Stimulated activated CD4-positive, alpha-beta T cell treated with anti-CD3 and anti-CD28 coated beads, Interleukin-15, amount 100 ng/mL, for 48 hours (primary cell): ENCODE data around the gene ZNF628.
A peak's percentile ranks its signal among the peaks of the same experiment; 100 is the strongest.

ENCODE experiments used
- DNase-seq, 2 donors: peaks; one replicate each; pipeline ENCODE4 v3.0.0-alpha.2; 2020; ENCODE audit warnings: low read depth in 2 of 2

Gene ZNF628

DNA sequence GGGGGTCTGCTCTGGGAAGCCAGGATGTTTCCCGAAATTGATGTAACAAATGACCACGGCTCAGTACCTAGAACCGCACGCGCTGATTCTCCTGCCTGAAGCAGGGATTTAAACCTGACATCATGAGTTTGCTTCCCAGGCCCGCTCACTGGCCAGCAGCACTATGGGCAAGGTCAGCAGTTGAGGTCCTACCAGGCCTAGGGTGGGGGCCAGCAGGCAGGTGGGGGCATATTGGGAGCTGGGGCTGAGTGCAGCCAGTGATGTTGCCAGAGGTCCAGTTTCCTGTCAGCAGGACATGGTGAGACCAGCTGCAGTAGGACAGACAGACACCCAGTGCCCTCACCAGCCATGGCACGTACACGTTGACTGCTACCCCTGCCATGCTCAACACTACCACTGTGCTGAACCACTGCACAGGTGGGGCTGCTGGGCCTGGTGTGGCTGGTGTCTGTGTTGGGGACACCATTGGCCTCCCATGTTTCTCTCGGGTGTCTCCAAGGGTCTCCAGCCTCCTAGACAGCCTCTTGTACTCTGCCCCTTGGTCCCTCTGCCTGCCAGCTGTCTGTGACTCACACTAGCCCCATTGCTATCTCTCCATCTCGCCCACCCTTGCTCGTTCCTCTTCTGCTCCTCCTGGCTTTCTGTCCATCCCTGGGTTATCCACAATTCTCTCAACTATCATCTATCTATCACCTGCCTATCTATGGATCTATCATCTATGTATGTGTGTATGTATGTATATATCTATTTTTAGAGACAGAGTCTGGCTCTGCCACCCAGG lies 10.8 kb upstream of the ZNF628 start:
- no peak for DNase-seq

DNA sequence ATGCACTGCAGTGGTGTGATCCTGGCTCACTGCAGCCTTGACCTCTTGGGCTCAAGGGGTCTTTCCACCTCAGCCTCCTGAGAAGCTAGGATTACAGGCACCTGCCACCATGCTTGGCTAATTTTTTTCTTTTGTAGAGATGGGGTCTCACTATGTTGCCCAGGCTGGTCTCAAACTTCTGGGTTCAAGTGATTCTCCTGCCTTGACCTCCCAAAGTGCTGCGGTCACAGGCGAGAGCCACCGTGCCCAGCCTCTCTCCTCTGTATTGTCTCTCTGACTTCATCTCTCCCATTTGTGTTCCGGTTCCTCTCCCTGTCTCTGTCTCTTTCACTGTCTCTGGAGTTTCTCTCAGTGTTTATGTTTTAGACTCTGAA lies 10.2 kb upstream of the ZNF628 start:
- DNase-seq, result no peak

DNA sequence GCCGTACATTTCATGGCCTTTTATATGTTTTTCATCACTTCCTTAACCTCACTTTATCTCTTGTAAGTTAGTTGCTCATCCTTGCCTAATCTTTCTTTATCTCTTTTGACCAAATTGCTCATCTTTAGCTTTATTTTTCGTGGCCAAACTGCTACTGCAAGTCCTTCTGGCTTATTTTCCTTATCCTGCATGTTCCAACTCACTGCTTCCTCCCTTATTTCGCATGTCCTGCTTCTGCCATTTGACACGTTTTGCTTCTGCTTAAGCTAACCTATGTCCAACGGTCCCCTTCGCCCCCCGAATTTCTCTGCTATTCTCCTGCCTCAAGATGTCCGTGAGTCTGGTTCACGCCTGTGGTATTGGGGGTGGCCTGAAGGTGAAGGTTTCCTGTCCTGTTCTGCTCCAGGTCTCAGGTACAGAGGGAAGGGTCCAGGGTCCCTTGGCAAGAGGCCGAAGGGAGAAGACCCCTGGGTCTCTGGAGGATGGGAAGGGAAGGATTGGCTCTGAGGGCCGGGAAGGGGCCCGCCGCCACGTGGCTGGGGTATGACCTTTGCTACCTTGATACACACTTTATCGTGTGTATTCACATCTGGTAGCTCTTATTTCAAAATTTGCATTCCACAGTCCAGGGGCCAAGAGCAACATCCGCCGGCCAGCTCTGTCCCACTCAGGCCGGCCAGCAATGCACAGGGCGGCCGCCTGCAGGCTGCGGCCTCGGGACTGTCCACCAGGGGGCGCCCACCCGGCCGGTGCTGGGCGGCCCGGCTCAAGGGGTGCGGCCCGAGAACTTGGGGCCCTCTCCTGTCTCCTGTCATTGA lies 9.0 kb upstream of the ZNF628 start:
- DNase-seq, result peak in 1 of 2 donors; percentile 62

DNA sequence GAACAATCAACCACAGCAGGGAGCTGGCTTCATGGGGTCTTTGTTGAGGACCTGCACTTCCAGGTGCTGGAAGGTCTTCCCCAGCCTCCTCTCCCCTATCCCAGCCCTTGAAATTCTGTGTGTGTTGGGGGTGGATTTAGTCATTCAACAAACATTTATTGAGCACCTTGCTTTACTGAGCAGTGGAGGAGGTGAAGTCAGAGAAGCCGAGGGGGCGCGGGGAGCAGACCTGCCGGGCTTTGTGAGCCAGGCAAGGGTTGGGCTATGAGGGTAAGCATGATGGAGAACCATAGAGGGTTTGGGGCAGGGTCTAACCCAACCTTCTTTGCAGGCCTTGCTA lies 8.4 kb upstream of the ZNF628 start:
- DNase-seq, result no peak

DNA sequence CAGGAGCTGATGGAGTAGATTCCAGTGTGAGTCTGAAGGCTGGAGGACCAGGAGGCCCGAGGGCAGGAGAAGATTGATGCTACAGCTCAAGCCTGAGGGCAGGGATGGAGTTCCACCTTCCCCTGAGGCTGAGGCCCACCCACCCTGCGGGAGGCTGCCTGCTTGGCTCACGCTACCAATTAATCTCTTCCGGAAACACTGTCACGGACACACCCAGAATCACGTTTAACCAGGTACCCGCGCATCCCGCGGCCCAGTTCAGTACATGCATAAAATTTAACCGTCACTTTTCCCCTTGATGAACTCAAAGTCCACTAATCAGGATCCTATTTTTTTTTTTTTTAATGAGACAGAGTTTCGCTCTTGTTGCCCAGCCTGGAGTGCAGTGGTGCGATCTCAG lies 5.2 kb upstream of the ZNF628 start:
- DNase-seq, result no peak

DNA sequence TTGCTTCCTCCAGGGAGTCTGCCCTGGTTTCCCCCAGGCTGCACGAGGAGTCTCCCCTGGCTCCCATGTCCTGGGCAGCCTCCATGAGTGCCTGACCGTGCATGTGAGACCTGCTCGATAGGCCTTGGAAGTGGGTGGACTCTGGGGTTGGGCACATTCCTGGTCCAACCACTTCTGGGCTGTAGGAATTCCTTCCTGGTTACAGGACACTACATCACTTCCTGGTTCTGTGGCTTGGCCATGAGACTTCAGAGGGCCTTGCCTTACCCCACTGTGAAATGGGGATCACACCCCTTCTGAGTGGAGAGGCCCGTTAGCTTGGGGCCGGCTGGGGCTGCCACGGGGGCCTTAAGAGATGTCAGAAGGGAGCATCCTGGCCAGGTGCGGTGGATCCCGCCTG lies 4.0 kb upstream of the ZNF628 start:
- DNase-seq, result no peak

DNA sequence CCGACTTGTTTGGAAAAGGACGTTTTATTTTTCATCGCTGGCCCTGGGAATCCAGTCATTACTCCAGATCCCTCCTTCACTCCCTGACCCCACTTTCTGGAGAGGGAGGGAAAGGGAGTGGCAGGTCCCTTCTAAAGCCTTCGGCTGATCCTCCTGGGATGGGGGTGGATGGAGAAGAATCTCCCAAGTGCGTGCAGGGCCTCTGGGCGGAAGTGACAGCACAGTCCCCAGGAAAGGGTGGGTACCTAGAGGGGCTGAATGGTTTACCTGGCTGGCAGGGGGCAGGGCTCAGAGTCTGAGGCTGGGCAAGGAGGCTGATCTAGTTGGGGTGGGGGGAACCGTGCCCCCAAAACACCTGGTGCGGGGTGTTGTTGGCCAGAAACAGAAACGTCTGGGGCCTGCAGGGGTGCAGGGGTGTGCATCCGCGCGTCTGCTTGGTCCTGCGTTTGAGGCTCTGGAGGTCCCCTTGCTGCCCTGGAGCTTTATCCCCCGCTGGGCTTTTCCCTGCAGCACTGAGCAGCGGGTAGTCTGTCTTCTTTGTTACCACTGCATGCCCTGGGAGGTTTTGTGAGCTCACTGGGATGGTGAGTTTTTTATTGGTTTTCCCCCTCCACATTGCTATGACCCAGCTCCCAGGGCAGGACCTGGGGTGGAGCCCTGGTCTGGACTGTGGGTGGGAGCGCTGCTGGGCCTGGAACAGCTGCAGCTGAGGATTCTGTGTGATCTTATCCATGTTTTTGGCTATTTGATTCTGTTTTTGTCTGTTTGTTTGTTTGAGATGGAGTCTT lies 3.0 kb upstream of the ZNF628 start:
- DNase-seq, result no peak

DNA sequence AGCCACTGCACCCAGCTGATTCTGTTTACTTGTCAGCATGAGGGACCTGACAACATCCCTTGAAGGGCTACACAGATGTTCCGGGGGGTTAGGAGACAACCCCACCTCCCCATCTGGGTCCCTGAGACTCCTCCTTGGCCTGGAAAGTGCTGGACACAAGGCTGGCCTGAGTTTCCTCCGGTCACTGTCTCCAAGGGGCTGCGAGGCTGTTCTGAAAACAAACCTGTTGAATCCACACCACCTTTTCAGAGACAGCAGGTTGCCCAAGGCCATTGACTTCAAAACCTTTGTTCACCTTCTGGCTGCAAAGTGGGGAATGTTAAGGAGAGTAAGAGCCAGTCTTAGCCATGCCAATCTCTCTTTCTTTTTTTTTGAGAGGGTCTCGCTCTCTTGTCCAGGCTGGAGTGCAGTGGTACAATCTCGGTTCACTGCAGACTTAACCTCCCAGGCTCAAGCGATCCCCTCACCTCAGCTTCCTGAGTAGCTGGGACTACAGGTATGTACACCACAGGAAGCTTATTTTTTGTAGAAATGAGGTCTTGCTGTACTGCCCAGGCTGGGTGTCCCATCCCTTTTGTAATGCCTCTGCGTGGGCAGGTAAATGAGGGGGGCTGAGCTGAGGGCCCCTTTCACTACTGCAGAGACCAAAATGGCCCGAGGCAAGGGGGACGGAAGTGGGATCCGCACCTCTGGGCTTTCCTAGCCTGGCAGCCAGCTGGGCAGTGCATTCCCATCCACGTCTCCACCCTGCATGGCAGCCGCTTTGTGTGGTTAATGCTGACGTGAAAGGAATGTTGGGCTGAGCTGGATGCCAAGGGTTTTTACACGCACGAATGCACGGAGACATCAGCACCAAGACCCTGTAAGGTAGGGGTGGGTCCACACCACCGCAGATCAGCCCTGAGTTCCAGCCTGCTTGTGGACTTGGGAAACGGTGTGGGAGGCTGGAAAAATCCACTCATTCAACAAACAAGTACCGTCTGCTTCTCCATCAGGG lies 1.9 kb upstream of the ZNF628 start:
- DNase-seq, result no peak

DNA sequence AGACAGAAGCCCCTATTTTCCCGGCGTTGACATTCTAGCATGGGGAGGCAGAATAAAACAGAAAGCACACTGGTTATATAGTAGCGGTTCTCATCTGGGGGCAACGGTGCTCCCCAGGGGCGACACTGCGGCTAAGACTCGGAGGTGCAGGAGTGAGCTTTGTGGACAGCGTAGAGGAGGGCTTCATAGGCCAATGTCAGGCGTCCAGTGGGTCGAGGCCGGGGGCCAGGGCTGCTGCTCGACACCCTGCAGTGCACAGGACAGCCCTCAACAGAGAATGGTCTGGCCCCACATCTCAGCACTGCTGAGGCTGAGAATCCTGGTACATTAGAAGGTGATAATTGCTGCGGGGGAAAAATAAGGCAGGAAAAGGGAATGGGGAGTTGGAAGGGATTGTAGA lies 1.5 kb downstream of the ZNF628 start:
- no peak for DNase-seq

DNA sequence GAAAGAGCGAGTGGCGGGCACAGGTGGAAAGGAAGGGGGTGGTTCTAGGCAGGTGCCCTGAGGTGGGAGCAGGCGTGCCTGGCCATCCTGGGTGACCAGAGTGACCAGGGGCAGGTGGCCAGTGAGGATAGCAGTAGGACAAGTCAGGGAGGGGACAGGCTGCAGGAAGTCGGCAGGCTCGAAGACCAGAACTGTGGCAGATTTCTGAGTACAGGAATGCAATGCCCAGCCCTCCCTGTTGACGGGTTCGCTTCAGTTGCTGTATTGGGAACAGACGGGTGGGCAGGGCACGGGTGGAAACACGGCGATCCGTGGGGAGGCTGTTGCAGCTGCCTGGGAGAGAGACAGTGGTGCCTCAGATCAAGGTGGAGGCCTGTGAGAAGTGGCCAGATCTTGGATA lies 1.9 kb downstream of the ZNF628 start:
- no peak for DNase-seq

DNA sequence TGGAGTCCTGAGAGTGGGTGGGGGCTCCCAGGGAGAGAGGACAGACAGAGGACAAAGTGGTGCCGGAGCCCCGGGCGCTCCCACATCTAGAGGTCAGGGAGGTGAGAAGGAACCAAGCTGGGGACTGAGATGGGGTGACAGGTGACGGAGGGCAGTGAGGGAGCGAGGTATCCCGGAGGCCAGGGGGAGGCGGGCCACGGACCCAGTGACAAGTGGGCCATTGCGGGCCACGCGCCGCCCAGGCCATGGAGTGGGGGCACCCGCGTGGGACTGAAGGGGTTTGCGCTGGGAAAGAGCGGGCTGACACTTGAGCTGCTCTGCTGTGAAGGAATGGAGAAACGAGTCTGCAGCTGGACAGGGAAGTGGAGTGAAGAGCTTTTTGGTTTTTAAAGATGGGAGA lies 2.6 kb downstream of the ZNF628 start:
- no peak for DNase-seq

DNA sequence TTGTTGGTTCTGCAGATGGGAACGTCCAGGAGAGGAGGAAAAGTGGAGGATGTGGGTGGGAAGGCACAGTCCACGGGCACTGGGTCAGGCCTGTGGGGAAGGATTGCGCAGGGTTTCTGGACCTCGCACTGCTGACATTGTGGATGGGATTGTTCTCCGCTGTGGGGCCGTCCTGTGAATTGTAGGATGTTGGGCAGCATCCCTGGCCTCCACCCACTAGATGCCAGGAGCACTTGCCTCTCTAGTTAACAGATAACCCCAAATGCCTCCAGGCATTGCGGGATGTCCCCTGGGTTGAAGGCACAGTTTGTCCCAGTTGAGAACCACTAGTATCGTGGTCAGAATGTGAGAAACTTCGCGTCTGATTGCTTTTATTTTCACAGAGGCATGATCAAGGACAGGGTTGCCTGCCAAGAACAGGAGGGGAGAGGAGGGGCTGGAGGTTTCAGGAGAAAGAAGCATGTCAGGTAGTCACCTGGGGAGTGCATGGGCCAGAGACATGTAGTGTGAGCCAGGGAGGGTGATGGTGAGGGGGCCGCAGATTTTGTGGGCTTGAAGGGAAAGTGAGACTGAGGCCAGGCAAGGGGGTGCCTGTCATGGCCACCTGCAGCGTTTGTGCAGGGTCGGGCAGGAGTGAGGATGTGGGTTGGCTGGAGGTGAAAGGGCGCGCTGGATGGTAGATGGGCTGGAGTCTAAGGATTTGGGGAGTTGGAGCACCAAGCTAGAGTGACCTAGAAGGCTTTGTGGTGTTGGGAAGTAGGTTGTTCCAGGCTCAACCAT lies 3.2 kb downstream of the ZNF628 start:
- DNase-seq, result no peak

DNA sequence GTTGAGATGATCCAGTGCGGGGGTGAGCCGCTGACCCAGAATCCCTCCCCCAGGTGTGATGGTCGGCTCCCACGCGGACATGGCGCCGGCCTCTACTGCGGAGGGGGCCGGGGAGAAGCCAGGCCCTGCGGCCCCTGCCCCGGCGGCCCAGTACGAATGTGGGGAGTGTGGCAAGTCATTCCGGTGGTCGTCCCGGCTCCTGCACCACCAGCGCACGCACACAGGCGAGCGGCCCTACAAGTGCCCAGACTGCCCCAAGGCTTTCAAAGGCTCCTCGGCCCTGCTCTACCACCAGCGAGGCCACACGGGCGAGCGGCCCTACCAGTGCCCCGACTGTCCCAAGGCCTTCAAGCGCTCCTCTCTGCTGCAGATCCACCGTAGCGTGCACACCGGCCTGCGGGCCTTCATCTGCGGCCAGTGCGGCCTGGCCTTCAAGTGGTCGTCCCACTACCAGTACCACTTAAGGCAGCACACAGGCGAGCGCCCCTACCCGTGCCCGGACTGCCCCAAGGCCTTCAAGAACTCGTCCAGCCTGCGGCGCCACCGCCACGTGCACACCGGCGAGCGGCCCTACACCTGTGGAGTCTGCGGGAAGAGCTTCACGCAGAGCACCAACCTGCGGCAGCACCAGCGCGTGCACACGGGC lies 4.9 kb downstream of the ZNF628 start:
- DNase-seq, result no peak

DNA sequence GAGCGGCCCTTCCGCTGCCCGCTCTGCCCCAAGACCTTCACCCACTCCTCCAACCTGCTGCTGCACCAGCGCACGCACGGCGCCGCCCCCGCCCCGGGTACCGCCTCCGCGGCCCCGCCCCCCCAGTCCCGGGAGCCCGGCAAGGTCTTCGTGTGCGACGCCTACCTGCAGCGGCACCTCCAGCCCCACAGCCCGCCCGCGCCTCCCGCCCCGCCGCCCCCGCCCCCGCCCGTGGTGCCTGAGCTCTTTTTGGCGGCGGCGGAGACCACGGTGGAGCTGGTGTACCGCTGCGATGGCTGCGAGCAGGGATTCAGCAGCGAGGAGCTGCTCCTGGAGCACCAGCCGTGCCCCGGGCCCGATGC lies 5.4 kb downstream of the ZNF628 start:
- no peak for DNase-seq

DNA sequence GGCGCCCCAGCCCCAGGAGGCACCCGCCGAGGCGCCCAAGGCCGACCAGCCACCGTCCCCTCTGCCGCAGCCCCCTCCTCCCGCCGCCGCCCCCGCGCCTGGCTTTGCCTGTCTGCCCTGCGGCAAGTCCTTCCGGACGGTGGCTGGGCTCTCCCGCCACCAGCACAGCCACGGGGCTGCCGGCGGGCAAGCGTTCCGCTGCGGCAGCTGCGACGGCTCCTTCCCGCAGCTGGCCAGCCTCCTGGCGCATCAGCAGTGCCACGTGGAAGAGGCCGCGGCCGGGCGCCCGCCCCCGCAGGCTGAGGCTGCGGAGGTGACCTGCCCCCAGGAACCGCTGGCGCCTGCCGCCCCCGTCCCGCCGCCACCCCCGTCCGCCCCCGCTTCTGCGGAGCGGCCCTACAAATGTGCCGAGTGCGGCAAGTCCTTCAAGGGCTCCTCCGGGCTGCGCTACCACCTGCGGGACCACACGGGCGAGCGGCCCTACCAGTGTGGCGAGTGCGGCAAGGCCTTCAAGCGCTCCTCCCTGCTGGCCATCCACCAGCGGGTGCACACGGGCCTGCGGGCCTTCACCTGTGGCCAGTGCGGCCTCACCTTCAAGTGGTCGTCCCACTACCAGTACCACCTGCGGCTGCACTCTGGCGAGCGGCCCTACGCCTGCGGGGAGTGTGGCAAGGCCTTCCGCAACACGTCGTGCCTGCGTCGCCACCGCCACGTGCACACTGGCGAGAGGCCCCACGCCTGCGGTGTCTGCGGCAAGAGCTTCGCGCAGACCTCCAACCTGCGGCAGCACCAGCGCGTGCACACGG lies 5.9 kb downstream of the ZNF628 start:
- DNase-seq, result no peak

DNA sequence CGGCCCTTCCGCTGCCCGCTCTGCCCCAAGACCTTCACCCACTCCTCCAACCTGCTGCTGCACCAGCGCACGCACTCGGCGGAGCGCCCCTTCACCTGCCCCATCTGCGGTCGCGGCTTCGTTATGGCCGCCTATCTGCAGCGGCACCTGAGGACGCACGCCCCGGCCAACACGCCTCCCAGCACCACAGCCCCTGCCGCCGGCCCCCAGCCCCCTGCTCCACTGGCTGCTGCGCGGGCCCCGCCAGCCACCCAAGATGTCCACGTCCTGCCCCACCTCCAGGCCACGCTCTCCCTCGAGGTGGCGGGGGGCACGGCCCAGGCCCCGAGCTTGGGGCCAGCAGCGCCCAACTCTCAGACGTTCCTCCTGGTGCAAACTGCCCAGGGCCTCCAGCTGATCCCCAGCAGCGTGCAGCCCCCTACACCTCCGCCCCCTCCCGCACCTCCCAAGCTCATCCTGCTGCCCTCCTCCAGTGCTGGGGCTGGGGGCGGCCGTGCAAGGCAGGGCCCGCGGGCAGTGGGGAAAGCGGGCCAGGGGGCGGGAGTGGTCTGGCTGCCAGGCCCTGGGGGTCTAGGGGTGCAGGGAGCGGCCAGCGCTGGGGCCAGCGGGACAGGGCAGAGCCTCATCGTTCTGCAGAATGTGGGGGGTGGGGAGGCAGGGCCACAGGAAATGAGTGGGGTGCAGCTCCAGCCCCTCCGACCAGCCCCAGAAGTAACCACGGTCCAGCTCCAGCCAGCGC lies 6.7 kb downstream of the ZNF628 start:
- DNase-seq, result no peak

DNA sequence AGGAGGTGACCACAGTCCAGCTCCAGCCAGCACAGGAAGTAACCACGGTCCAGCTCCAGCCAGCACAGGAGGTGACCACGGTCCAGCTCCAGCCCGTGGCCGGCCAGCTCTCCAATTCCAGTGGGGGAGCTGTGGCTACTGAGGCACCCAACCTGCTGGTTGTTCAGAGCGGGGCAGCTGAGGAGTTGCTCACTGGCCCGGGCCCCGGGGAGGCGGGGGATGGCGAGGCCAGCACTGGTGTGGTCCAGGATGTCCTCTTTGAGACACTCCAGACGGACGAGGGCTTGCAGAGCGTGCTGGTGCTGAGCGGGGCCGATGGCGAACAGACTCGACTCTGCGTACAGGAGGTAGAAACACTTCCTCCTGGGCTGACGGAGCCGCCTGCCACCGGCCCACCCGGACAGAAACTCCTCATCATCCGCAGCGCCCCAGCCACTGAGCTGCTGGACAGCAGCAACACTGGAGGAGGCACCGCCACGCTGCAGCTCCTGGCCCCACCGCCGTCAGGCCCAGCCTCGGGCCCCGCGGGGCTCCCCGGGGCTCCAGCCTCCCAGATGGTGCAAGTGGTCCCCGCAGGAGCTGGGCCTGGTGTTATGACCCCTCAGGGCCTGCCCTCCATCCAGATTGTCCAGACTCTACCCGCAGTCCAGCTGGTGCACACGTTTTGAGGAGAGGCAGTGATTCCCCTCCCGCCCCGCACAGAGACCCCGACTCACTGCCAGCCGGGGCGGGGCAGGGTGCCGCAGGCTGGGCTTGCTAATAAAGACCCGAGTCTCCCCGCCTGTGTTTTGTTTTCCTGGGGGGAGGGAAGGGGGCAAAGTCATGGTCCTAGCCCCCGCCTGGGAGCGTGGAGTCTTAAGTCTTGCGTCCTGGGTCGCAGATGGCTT lies 7.5 kb downstream of the ZNF628 start:
- no peak for DNase-seq
